ENCODE results near the gene ADAT3.

GRCh38 chr19:1911098-1911497, 5.9 kb downstream of the ADAT3 start:
- TF ChIP-seq, protein P1, sequence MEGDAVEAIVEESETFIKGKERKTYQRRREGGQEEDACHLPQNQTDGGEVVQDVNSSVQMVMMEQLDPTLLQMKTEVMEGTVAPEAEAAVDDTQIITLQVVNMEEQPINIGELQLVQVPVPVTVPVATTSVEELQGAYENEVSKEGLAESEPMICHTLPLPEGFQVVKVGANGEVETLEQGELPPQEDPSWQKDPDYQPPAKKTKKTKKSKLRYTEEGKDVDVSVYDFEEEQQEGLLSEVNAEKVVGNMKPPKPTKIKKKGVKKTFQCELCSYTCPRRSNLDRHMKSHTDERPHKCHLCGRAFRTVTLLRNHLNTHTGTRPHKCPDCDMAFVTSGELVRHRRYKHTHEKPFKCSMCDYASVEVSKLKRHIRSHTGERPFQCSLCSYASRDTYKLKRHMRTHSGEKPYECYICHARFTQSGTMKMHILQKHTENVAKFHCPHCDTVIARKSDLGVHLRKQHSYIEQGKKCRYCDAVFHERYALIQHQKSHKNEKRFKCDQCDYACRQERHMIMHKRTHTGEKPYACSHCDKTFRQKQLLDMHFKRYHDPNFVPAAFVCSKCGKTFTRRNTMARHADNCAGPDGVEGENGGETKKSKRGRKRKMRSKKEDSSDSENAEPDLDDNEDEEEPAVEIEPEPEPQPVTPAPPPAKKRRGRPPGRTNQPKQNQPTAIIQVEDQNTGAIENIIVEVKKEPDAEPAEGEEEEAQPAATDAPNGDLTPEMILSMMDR (IDR thresholded peaks at IDR 0.05; ENCODE audit: low read depth, low read length) = no peak
- TF ChIP-seq POLR2A (IDR thresholded peaks at IDR 0.05; ENCODE audit: extremely low read depth, insufficient read length) = no peak

Data from NB4 (cell line).